CD8-positive, alpha-beta memory T cell (primary cell): ENCODE results near the gene MAP3K7. TPM values are rescaled to one million over a fixed set of nuclear protein-coding genes. Genes with fewer than 3 reads are reported as not detected.

Experiments used
- CTCF ChIA-PET: fragments of 350-600 bp; sonication (Branson Sonifier 250); formaldehyde crosslinking; loops from one replicate; lab custom pipeline; 2021; ENCODE audit warnings: antibody characterized with exemption; lab: Charles Lee
- POLR2A ChIA-PET: fragments of 350-600 bp; sonication (Branson Sonifier 250); formaldehyde crosslinking; loops from one replicate; lab custom pipeline; 2021; ENCODE audit warnings: antibody characterized with exemption; lab: Charles Lee
- DNase-seq, 5 donors: peaks; one replicate each; pipeline versions ENCODE4 v3.0.0 to v3.0.0-alpha.2; 2020 to 2022; ENCODE audit warnings: mixed read lengths in 1 of 5
- H3K27ac ChIP-seq: one replicate; pipeline ENCODE4 v1.7.0; 2013; ENCODE audit warnings: low read depth, mild to moderate bottlenecking, low read length, moderate library complexity
- H3K27me3 ChIP-seq: 2 replicates; pipeline ENCODE4 v1.7.0; 2013; ENCODE audit warnings: low read length, mild to moderate bottlenecking; ENCODE audit not compliant: insufficient read depth, poor library complexity, severe bottlenecking
- H3K36me3 ChIP-seq: 2 replicates; pipeline ENCODE4 v1.7.0; 2013; ENCODE audit warnings: mild to moderate bottlenecking, low read length, moderate library complexity; ENCODE audit not compliant: insufficient read depth
- H3K4me1 ChIP-seq: 2 replicates; pipeline ENCODE4 v1.7.0; 2013; ENCODE audit warnings: mild to moderate bottlenecking, low read length, moderate library complexity; ENCODE audit not compliant: insufficient read depth
- H3K4me3 ChIP-seq: 2 replicates; pipeline ENCODE4 v1.7.0; 2013; ENCODE audit warnings: mild to moderate bottlenecking, low read length
- H3K9me3 ChIP-seq: 2 replicates; pipeline ENCODE4 v1.7.0; 2013; ENCODE audit warnings: mild to moderate bottlenecking, low read length
- H3K27ac Mint-ChIP-seq, 8 donors: one replicate each; pipeline ENCODE4 v1.8.0; 2020 to 2021; ENCODE audit warnings: mixed read lengths in 8 of 8, mild to moderate bottlenecking in 6 of 8, inconsistent platforms in 3 of 8, moderate library complexity in 3 of 8
- H3K27me3 Mint-ChIP-seq, 2 donors: one replicate each; pipeline ENCODE4 v1.8.0; 2020 to 2021; ENCODE audit warnings: mixed read lengths in 2 of 2, mild to moderate bottlenecking in 1 of 2, moderate library complexity in 1 of 2
- H3K36me3 Mint-ChIP-seq, 3 donors: one replicate each; pipeline ENCODE4 v1.8.0; 2020 to 2021; ENCODE audit warnings: mixed read lengths in 3 of 3, inconsistent platforms in 1 of 3, mild to moderate bottlenecking in 1 of 3
- H3K4me1 Mint-ChIP-seq, 3 donors: one replicate each; pipeline ENCODE4 v1.8.0; 2020 to 2021; ENCODE audit warnings: mixed read lengths in 3 of 3, inconsistent platforms in 1 of 3, mild to moderate bottlenecking in 1 of 3
- H3K4me3 Mint-ChIP-seq, 7 donors: one replicate each; pipeline ENCODE4 v1.8.0; 2020 to 2021; ENCODE audit warnings: mixed read lengths in 7 of 7, mild to moderate bottlenecking in 6 of 7, moderate library complexity in 4 of 7, inconsistent platforms in 2 of 7
- H3K9me3 Mint-ChIP-seq, 5 donors: one replicate each; pipeline ENCODE4 v1.8.0; 2020 to 2022; ENCODE audit warnings: mixed read lengths in 5 of 5, mild to moderate bottlenecking in 3 of 5, moderate library complexity in 2 of 5, inconsistent platforms in 1 of 5
- polyA plus RNA-seq: library from polyadenylated mRNA; unstranded; fragments of 300-500 nt; fragmentation: Illumina TruSeq; gene quantifications from one replicate; pipeline ENCODE4 v1.2.3, GENCODE V29; 2021
- total RNA-seq, 2 experiments: library from RNA; stranded (reverse); gene quantifications; one replicate each; pipeline ENCODE4 v1.2.3, GENCODE V29; 2021

Gene MAP3K7
- total and polyA plus RNA-seq, 3 experiments from 2014 or later, result 20.8 to 24.8 (median 23.7) TPM

DNA sequence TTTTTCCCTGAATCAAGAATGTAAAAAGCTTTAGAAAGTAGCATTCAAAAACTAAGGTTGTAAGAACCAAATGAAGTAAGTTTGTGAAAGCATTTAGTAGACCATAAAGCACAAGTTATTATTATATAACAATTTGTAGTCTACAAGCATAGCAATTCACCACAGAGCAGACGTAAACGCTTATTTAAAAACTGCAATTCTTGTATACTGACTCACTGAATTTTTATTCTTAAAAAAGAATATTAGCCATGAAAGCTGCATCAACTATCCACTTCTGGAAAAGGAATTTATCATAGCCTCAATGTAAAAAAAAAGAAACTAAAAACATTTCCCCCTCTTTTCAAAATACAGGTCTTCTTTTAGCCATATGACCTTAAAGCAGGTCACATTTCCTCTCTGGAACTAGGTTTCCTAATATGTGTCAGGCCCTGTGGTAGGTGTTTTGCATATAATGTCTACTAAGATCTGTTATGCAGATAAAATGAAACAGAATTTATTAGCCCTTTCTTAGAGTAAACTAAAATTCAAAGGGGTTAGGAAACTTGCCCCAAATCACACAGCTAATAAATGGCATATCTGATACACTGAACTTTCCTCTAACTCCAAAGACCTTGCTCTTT lies 2.1 kb downstream of the MAP3K7 start:
- Mint-ChIP-seq H3K9me3 (no peaks in the 10 kb centered on the region), H3K36me3 (peaks cover 0 to 12% (median 2%) of the 10 kb centered on the region in 3 donors), H3K4me3 (peak overlapping the region; percentile 35 to 100 (median 98)), H3K27ac (peak overlapping the region in 4 of 8 donors; percentile 4 to 38 (median 18)), H3K27me3 (peaks cover 0 to 2% of the 10 kb centered on the region in 2 donors), H3K4me1 (peaks cover 51 to 67% (median 67%) of the 10 kb centered on the region in 3 donors)
- CTCF ChIA-PET, result no interaction called here
- DNase-seq, result no peak
- no peaks in the 10 kb centered on the region for H3K36me3 ChIP-seq
- H3K27me3 ChIP-seq, result no peaks in the 10 kb centered on the region
- POLR2A ChIA-PET, result no interaction called here
- H3K4me1 ChIP-seq, result peaks cover 30% of the 10 kb centered on the region
- peak overlapping the region; percentile 0 for H3K27ac ChIP-seq
- no peaks in the 10 kb centered on the region for H3K9me3 ChIP-seq
- no peak overlapping the region for H3K4me3 ChIP-seq

DNA sequence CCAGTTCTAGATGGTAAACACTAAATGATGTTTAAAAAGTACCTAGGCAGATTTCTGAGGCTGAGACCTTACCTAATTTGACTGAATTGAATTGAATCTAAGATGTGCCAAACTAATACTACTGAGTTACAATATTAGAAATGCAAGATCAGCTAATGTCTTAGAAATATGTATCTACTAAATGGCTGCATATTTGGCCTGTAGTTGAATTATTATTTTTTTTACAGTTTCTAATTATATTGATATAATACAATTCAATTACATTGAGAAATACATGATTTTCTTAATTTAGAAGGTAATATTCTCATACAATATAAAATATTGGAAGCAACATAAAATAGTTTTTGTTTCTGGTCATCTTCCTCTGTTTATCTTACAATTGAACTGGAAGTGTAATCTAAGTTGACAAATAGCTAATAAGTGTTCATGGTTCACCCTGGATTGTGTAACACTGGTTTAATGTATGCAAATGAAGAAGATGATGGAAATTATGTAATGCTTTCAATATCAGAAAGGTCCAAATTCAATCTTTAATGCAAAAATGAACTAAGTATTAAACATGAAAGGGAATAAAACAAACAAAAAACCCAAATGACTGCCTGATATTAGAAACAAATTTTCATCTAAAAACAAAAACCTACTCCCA lies 2.9 kb downstream of the MAP3K7 start:
- Mint-ChIP-seq H3K4me3 (peak overlapping the region in 5 of 7 donors; percentile 35 to 99 (median 49)), H3K36me3 (peaks cover 0 to 13% (median 2%) of the 10 kb centered on the region in 3 donors), H3K27ac (peak overlapping the region in 5 of 8 donors; percentile 1 to 71 (median 35)), H3K9me3 (no peaks in the 10 kb centered on the region), H3K4me1 (peaks cover 52 to 75% (median 74%) of the 10 kb centered on the region in 3 donors), H3K27me3 (peaks cover 0 to 2% of the 10 kb centered on the region in 2 donors)
- no peak for DNase-seq
- Histone ChIP-seq H3K9me3 (no peaks in the 10 kb centered on the region), H3K27me3 (no peaks in the 10 kb centered on the region), H3K36me3 (no peaks in the 10 kb centered on the region), H3K27ac (no peak overlapping the region), H3K4me3 (no peak overlapping the region), H3K4me1 (peaks cover 30% of the 10 kb centered on the region)
- CTCF ChIA-PET, result no interaction called here
- POLR2A ChIA-PET, result no interaction called here

DNA sequence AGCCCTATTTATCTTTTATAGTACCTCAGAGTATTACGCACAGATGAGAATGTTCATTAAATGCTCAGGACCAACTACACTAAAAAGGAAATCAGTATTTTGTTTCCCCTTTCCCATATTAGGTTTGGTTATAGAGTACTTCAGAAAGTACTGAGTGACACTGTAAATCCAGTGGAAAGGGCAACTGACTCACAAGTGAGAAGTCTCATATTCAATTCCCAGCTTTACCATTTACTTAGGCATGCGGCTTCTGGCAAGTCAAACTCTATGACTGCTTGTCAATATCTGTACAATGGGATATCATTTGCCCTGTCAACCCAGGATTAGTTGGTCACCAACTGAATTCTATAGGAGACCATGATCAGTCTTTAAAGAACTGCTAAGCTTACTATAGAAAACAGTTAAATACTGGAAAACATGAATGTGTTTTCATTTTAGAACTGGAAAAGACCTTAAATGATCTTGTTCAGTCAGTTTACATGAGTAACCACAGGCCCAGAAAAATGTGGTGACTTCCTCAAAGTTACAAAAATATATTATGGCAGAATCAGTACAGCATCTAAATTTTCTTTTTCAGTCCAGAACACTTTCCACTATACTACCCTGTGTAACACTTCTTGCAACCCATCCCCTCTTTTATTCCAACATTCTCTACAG lies 3.6 kb downstream of the MAP3K7 start:
- no peak overlapping the region for H3K4me3 ChIP-seq
- Mint-ChIP-seq H3K4me1 (peaks cover 53 to 77% (median 74%) of the 10 kb centered on the region in 3 donors), H3K27me3 (peaks cover 0 to 2% of the 10 kb centered on the region in 2 donors), H3K36me3 (peaks cover 0 to 13% (median 2%) of the 10 kb centered on the region in 3 donors), H3K4me3 (peak overlapping the region in 3 of 7 donors; percentile 5 to 71 (median 48)), H3K9me3 (no peaks in the 10 kb centered on the region), H3K27ac (peak overlapping the region in 4 of 8 donors; percentile 1 to 71 (median 38))
- POLR2A ChIA-PET, result no interaction called here
- H3K4me1 ChIP-seq, result peaks cover 30% of the 10 kb centered on the region
- no peak for DNase-seq
- CTCF ChIA-PET, result no interaction called here
- H3K27me3 ChIP-seq, result no peaks in the 10 kb centered on the region
- H3K36me3 ChIP-seq, result no peaks in the 10 kb centered on the region
- H3K27ac ChIP-seq, result no peak overlapping the region
- H3K9me3 ChIP-seq, result no peaks in the 10 kb centered on the region

- Histone ChIP-seq H3K4me1 (peaks cover 24% of the 10 kb centered on the region), H3K4me3 (no peak overlapping the region), H3K36me3 (peaks cover 8% of the 10 kb centered on the region), H3K27me3 (no peaks in the 10 kb centered on the region), H3K27ac (no peak overlapping the region), H3K9me3 (no peaks in the 10 kb centered on the region)
- no peak overlapping the region for H3K4me3 Mint-ChIP-seq
- peaks cover 46 to 63% (median 62%) of the 10 kb centered on the region in 3 donors for H3K4me1 Mint-ChIP-seq
- no peaks in the 10 kb centered on the region for H3K27me3 Mint-ChIP-seq
- H3K27ac Mint-ChIP-seq, result no peak overlapping the region
- peaks cover 0 to 3% (median 2%) of the 10 kb centered on the region in 3 donors for H3K36me3 Mint-ChIP-seq
- no peaks in the 10 kb centered on the region for H3K9me3 Mint-ChIP-seq
- POLR2A ChIA-PET, result no interaction called here
- DNase-seq, result no peak
- CTCF ChIA-PET, result no interaction called here
These were observed 5.7 kb downstream of the MAP3K7 start for GRCh38 chr6:90581146-90581545.

- H3K9me3 ChIP-seq, result no peaks in the 10 kb centered on the region
- Mint-ChIP-seq H3K4me3 (no peak overlapping the region), H3K9me3 (no peaks in the 10 kb centered on the region), H3K4me1 (peaks cover 28 to 47% (median 45%) of the 10 kb centered on the region in 3 donors), H3K27ac (peak overlapping the region in 2 of 8 donors; percentile 3 to 71), H3K36me3 (peaks cover 0 to 3% (median 2%) of the 10 kb centered on the region in 3 donors), H3K27me3 (no peaks in the 10 kb centered on the region)
- no peak overlapping the region for H3K4me3 ChIP-seq
- POLR2A ChIA-PET, result no interaction called here
- DNase-seq, result no peak
- peaks cover 12% of the 10 kb centered on the region for H3K36me3 ChIP-seq
- peaks cover 7% of the 10 kb centered on the region for H3K4me1 ChIP-seq
- CTCF ChIA-PET, result no interaction called here
- H3K27me3 ChIP-seq, result no peaks in the 10 kb centered on the region
- no peak overlapping the region for H3K27ac ChIP-seq
These were observed 7.8 kb downstream of the MAP3K7 start for GRCh38 chr6:90578894-90579549.

GRCh38 chr6:90575267-90575666 lies 11.6 kb downstream of the MAP3K7 start:
- Mint-ChIP-seq H3K27me3 (no peaks in the 10 kb centered on the region), H3K36me3 (peaks cover 4 to 12% (median 7%) of the 10 kb centered on the region in 3 donors), H3K4me1 (peaks cover 13 to 42% (median 26%) of the 10 kb centered on the region in 3 donors), H3K27ac (no peak overlapping the region), H3K4me3 (no peak overlapping the region), H3K9me3 (no peaks in the 10 kb centered on the region)
- no peaks in the 10 kb centered on the region for H3K9me3 ChIP-seq
- DNase-seq, result no peak
- ChIA-PET POLR2A (no interaction called here), CTCF (interaction anchor here (1.1 kb wide), 1 partner anchor 25 kb away, joined by 3 read pairs; no protein-coding TSS in a partner anchor)
- H3K27me3 ChIP-seq, result no peaks in the 10 kb centered on the region
- no peak overlapping the region for H3K4me3 ChIP-seq
- no peaks in the 10 kb centered on the region for H3K4me1 ChIP-seq
- peaks cover 12% of the 10 kb centered on the region for H3K36me3 ChIP-seq
- no peak overlapping the region for H3K27ac ChIP-seq

GRCh38 chr6:90574610-90575009 lies 12.3 kb downstream of the MAP3K7 start:
- peaks cover 12% of the 10 kb centered on the region for H3K36me3 ChIP-seq
- no peak overlapping the region for H3K27ac Mint-ChIP-seq
- ChIA-PET POLR2A (no interaction called here), CTCF (interaction anchor here (1.1 kb wide), 1 partner anchor 26 kb away, joined by 3 read pairs; no protein-coding TSS in a partner anchor)
- H3K36me3 Mint-ChIP-seq, result peaks cover 6 to 17% (median 14%) of the 10 kb centered on the region in 3 donors
- H3K27me3 ChIP-seq, result no peaks in the 10 kb centered on the region
- H3K9me3 Mint-ChIP-seq, result no peaks in the 10 kb centered on the region
- no peak overlapping the region for H3K4me3 Mint-ChIP-seq
- no peaks in the 10 kb centered on the region for H3K4me1 ChIP-seq
- H3K9me3 ChIP-seq, result no peaks in the 10 kb centered on the region
- no peak overlapping the region for H3K4me3 ChIP-seq
- peaks cover 12 to 40% (median 22%) of the 10 kb centered on the region in 3 donors for H3K4me1 Mint-ChIP-seq
- no peak overlapping the region for H3K27ac ChIP-seq
- H3K27me3 Mint-ChIP-seq, result no peaks in the 10 kb centered on the region
- no peak for DNase-seq
